BE2C (cell line): ENCODE measurements around the gene FAM120A.

ENCODE experiments used
- DNase-seq: peaks from one replicate; pipeline ENCODE4 v3.0.0-alpha.2; 2020
- H3K27me3 ChIP-seq: fragments of 250-450 bp; sonication (Bioruptor Pico); 2 replicates; pipeline ENCODE4 v1.5.1; 2020; ENCODE audit warnings: mild to moderate bottlenecking
- H3K36me3 ChIP-seq: fragments of 250-450 bp; sonication (Bioruptor Pico); 2 replicates; pipeline ENCODE4 v1.5.1; 2020; ENCODE audit warnings: mild to moderate bottlenecking
- H3K4me1 ChIP-seq: fragments of 250-450 bp; sonication (Bioruptor Pico); 2 replicates; pipeline ENCODE4 v1.5.1; 2020
- H3K4me3 ChIP-seq: 2 replicates; pipeline ENCODE4 v1.5.1; 2011; ENCODE audit warnings: low read depth, low read length
- H3K9me3 ChIP-seq: fragments of 250-450 bp; sonication (Bioruptor Pico); 2 replicates; pipeline ENCODE4 v1.5.1; 2020
- CTCF ChIP-seq: IDR thresholded peaks from 2 replicates; pipeline ENCODE4 v1.5.1; 2012; ENCODE audit warnings: mild to moderate bottlenecking, low read depth, low read length

Gene FAM120A

GRCh38 chr9:93594041-93594756, 142.7 kb downstream of the FAM120A start:
- Histone ChIP-seq H3K27me3 (no peaks in the 10 kb centered on the region), H3K9me3 (no peaks in the 10 kb centered on the region), H3K4me1 (peaks cover 8% of the 10 kb centered on the region; the same call in 1 of the 2 replicates), H3K36me3 (no peaks in the 10 kb centered on the region), H3K4me3 (no peak overlapping the region)
- no peak for TF ChIP-seq CTCF
- DNase-seq: no peak

GRCh38 chr9:93595461-93595860, 144.0 kb downstream of the FAM120A start:
- no peak for TF ChIP-seq CTCF

GRCh38 chr9:93595861-93596365, 144.4 kb downstream of the FAM120A start:
- Histone ChIP-seq H3K36me3 (no peaks in the 10 kb centered on the region), H3K9me3 (no peaks in the 10 kb centered on the region), H3K4me3 (no peak overlapping the region), H3K27me3 (no peaks in the 10 kb centered on the region), H3K4me1 (peaks cover 7% of the 10 kb centered on the region; the same call in 1 of the 2 replicates)
- no peak for TF ChIP-seq CTCF
- no peak for DNase-seq

More at GRCh38 chr9:93595461-93595860, 144.0 kb downstream of the FAM120A start:
- H3K27me3 ChIP-seq: no peaks in the 10 kb centered on the region
- no peaks in the 10 kb centered on the region for H3K9me3 ChIP-seq
- no peak overlapping the region for H3K4me3 ChIP-seq
- no peaks in the 10 kb centered on the region for H3K36me3 ChIP-seq
- no peak for DNase-seq
- H3K4me1 ChIP-seq: peaks cover 8% of the 10 kb centered on the region; the same call in 1 of the 2 replicates

GRCh38 chr9:93596399-93596798, 144.9 kb downstream of the FAM120A start:
- no peak for TF ChIP-seq CTCF
- no peaks in the 10 kb centered on the region for H3K36me3 ChIP-seq
- no peaks in the 10 kb centered on the region for H3K27me3 ChIP-seq
- no peak for DNase-seq
- no peak overlapping the region for H3K4me3 ChIP-seq
- H3K4me1 ChIP-seq: peaks cover 2% of the 10 kb centered on the region; the same call in 1 of the 2 replicates
- no peaks in the 10 kb centered on the region for H3K9me3 ChIP-seq

GRCh38 chr9:93597142-93597706, 145.7 kb downstream of the FAM120A start:
- H3K4me3 ChIP-seq: no peak overlapping the region
- TF ChIP-seq CTCF: no peak
- H3K27me3 ChIP-seq: no peaks in the 10 kb centered on the region
- no peaks in the 10 kb centered on the region for H3K36me3 ChIP-seq
- no peak for DNase-seq
- no peaks in the 10 kb centered on the region for H3K9me3 ChIP-seq
- no peaks in the 10 kb centered on the region for H3K4me1 ChIP-seq
